CD1c-positive myeloid dendritic cell (primary cell): Measurements from ENCODE around the gene TMIGD3.
A peak's percentile ranks its signal among the peaks of the same experiment; 100 is the strongest.

Experiments
- DNase-seq: peaks from one replicate; pipeline ENCODE4 v3.0.0-alpha.2; 2016; ENCODE audit errors: extremely low spot score

TMIGD3 gene

GRCh38 chr1:111448482-111448917, 54.9 kb downstream of the TMIGD3 start:
- no peak for DNase-seq

- DNase-seq = no peak
These were observed 56.2 kb downstream of the TMIGD3 start for GRCh38 chr1:111446967-111447892.

- DNase-seq = no peak
These were observed 56.9 kb downstream of the TMIGD3 start for GRCh38 chr1:111446546-111446945.

GRCh38 chr1:111444031-111444430, 59.4 kb downstream of the TMIGD3 start:
- no peak for DNase-seq

- DNase-seq = no peak
These were observed 61.0 kb downstream of the TMIGD3 start for GRCh38 chr1:111442457-111442856.

DNA sequence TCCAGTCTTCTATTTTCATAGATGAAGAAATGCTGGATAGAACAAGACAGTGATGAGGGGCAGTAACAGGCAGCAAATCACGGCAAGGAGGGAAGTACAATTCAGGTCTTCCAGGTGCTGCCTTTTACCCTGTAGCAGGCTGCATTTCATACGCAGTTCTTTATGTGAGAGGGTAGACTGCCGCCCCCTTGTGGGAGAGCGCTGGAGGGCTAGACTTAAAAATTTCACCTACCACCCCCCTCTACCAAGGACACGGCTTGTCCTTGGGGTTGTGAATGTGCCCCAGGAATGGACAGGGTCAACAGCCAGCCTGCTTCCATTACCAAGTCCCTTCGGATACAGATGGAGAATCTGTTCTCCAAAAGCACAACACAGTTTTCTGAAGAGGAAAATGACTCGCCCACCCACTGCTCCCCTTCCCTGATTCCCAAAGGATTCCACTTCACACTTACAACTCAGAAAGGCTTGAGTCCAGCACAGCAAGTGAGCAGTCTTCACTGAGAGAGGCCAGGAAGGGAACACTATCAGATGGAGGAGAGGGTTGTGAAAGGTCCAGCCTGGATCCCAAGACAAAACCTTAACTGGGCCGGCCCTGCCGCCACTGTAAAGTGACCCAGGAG, 61.8 kb downstream of the TMIGD3 start:
- peak; percentile 30 for DNase-seq

- DNase-seq = no peak
These were observed 63.7 kb downstream of the TMIGD3 start for GRCh38 chr1:111439461-111440351.

DNA sequence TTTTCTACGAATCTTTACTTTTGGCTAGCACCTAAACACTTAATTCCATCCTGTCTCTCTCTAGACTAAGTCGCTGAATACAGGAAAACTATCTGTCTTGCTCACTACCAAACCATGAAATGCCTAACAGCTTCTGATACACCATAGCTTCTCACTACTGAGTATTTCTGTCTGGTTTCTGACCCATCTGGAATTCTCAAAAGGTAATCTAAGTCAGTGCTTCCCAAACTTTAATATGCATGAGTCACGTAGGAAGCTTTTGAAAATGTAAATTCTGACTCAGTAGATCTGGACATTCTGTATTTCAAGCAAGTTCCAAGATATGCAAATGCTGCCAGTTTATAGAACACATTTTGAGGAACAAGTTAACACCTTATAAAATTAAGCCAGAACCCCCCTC, 66.7 kb downstream of the TMIGD3 start:
- DNase-seq = no peak
